Astrocyte (in vitro differentiated cells and primary cell): ENCODE measurements around the gene STRIP2. TPM values are rescaled to one million over a fixed set of nuclear protein-coding genes. Genes with fewer than 3 reads are reported as not detected.
"Not testable (repeated sequence)": the region's sequence is repeated elsewhere in the genome, so short reads cannot be mapped to it uniquely, and the experiment has no call there.

ENCODE experiments used
- DNase-seq: peaks from one replicate; pipeline ENCODE4 v3.0.0-alpha.2; 2010; ENCODE audit warnings: low read depth
- FAIRE-seq: peaks from 2 replicates; lab custom pipeline; 2011; peaks lifted over from hg19 to GRCh38; lab: Jason Lieb, UNC
- H2AFZ ChIP-seq: 2 replicates; pipeline ENCODE4 v1.6.0; 2012; ENCODE audit warnings: low read depth, low read length, inconsistent platforms
- H3K27ac ChIP-seq: 2 replicates; pipeline ENCODE4 v1.5.1; 2011; ENCODE audit warnings: low read depth, low read length, inconsistent platforms
- H3K27me3 ChIP-seq: 2 replicates; pipeline ENCODE4 v1.6.0; 2011; ENCODE audit warnings: low read length, inconsistent platforms; ENCODE audit not compliant: insufficient read depth
- H3K36me3 ChIP-seq: 2 replicates; pipeline ENCODE4 v1.5.1; 2011; ENCODE audit warnings: low read length, inconsistent platforms; ENCODE audit not compliant: insufficient read depth
- H3K4me1 ChIP-seq: 2 replicates; pipeline ENCODE4 v1.5.1; 2011; ENCODE audit warnings: low read length, inconsistent platforms; ENCODE audit not compliant: insufficient read depth
- H3K4me2 ChIP-seq: 2 replicates; pipeline ENCODE4 v1.6.0; 2012; ENCODE audit warnings: low read length, inconsistent platforms
- H3K4me3 ChIP-seq: 2 replicates; pipeline ENCODE4 v1.5.1; 2011; ENCODE audit warnings: low read depth, mild to moderate bottlenecking, low read length, inconsistent platforms; ENCODE audit not compliant: insufficient read depth
- H3K79me2 ChIP-seq: 2 replicates; pipeline ENCODE4 v1.6.0; 2012; ENCODE audit warnings: mild to moderate bottlenecking, low read length, inconsistent platforms; ENCODE audit not compliant: insufficient read depth
- H3K9ac ChIP-seq: 2 replicates; pipeline ENCODE4 v1.6.0; 2012; ENCODE audit warnings: mild to moderate bottlenecking, low read length, inconsistent platforms
- H3K9me3 ChIP-seq: 2 replicates; pipeline ENCODE4 v1.5.1; 2012; ENCODE audit warnings: low read depth, mild to moderate bottlenecking, low read length, inconsistent platforms; ENCODE audit not compliant: insufficient read depth
- H4K20me1 ChIP-seq: 2 replicates; pipeline ENCODE4 v1.6.0; 2012; ENCODE audit warnings: low read length, inconsistent platforms; ENCODE audit not compliant: insufficient read depth
- H3K27ac Mint-ChIP-seq: one replicate; pipeline ENCODE4 v1.8.0; 2021; ENCODE audit warnings: mild to moderate bottlenecking, mixed read lengths; ENCODE audit not compliant: unreplicated experiment
- H3K27me3 Mint-ChIP-seq: one replicate; pipeline ENCODE4 v1.8.0; 2021; ENCODE audit warnings: low read depth, mixed read lengths; ENCODE audit not compliant: unreplicated experiment
- H3K36me3 Mint-ChIP-seq: one replicate; pipeline ENCODE4 v1.8.0; 2021; ENCODE audit warnings: low read depth, mixed read lengths; ENCODE audit not compliant: unreplicated experiment
- H3K4me1 Mint-ChIP-seq: one replicate; pipeline ENCODE4 v1.8.0; 2021; ENCODE audit warnings: low read depth, mixed read lengths; ENCODE audit not compliant: unreplicated experiment
- H3K4me3 Mint-ChIP-seq: one replicate; pipeline ENCODE4 v1.8.0; 2021; ENCODE audit warnings: mild to moderate bottlenecking, moderate library complexity, mixed read lengths; ENCODE audit not compliant: unreplicated experiment
- H3K9me3 Mint-ChIP-seq: one replicate; pipeline ENCODE4 v1.8.0; 2021; ENCODE audit warnings: mild to moderate bottlenecking, mixed read lengths; ENCODE audit not compliant: unreplicated experiment
- CTCF ChIP-seq: IDR thresholded peaks from 2 replicates; pipeline ENCODE4 v1.5.1; 2011; ENCODE audit warnings: low read depth, mild to moderate bottlenecking, inconsistent platforms, low read length, moderate library complexity; ENCODE audit not compliant: insufficient read depth
- EZH2 ChIP-seq: IDR thresholded peaks from 2 replicates; pipeline ENCODE4 v1.6.1; 2012; ENCODE audit warnings: mild to moderate bottlenecking, low read length, inconsistent platforms; ENCODE audit not compliant: insufficient read depth
- total RNA-seq: library from RNA; stranded (reverse); gene quantifications from 2 replicates; pipeline ENCODE4 v1.2.1, GENCODE V29; 2021

The STRIP2 gene
- total RNA-seq, 1 donor from 2014 or later, result 1.3 TPM

- FAIRE-seq (no peak), DNase-seq (no peak)
- Histone ChIP-seq H4K20me1 (no peaks in the 10 kb centered on the region), H3K27ac (no peak overlapping the region), H3K36me3 (peaks cover 2% of the 10 kb centered on the region), H2AFZ (no peak overlapping the region), H3K79me2 (no peaks in the 10 kb centered on the region), H3K4me2 (no peak overlapping the region), H3K9ac (no peak overlapping the region), H3K4me3 (no peak overlapping the region), H3K9me3 (no peaks in the 10 kb centered on the region), H3K27me3 (no peaks in the 10 kb centered on the region), H3K4me1 (peaks cover 12% of the 10 kb centered on the region)
- H3K27ac Mint-ChIP-seq, result no peak overlapping the region
- no peak for TF ChIP-seq CTCF
- no peak for TF ChIP-seq EZH2
- H3K27me3 Mint-ChIP-seq, result peaks cover 8% of the 10 kb centered on the region
- H3K36me3 Mint-ChIP-seq, result no peaks in the 10 kb centered on the region
- peaks cover 12% of the 10 kb centered on the region for H3K4me1 Mint-ChIP-seq
- no peaks in the 10 kb centered on the region for H3K9me3 Mint-ChIP-seq
- H3K4me3 Mint-ChIP-seq, result peak overlapping the region; percentile 48
Measured at GRCh38 chr7:129439963-129440625, 5.9 kb downstream of the STRIP2 start.

- DNase-seq (no peak), FAIRE-seq (no peak)
- TF ChIP-seq CTCF (no peak), EZH2 (no peak)
- Histone ChIP-seq H3K9me3 (peaks cover 3% of the 10 kb centered on the region), H3K27ac (no peak overlapping the region), H3K4me3 (no peak overlapping the region), H4K20me1 (no peaks in the 10 kb centered on the region), H2AFZ (no peak overlapping the region), H3K27me3 (no peaks in the 10 kb centered on the region), H3K9ac (no peak overlapping the region), H3K79me2 (no peaks in the 10 kb centered on the region), H3K4me1 (peaks cover 3% of the 10 kb centered on the region), H3K36me3 (peaks cover 2% of the 10 kb centered on the region), H3K4me2 (no peak overlapping the region)
- no peak overlapping the region for H3K4me3 Mint-ChIP-seq
- H3K27me3 Mint-ChIP-seq, result no peaks in the 10 kb centered on the region
- H3K36me3 Mint-ChIP-seq, result no peaks in the 10 kb centered on the region
- peaks cover 13% of the 10 kb centered on the region for H3K4me1 Mint-ChIP-seq
- peaks cover 16% of the 10 kb centered on the region for H3K9me3 Mint-ChIP-seq
- no peak overlapping the region for H3K27ac Mint-ChIP-seq
Measured at GRCh38 chr7:129443612-129444011, 9.4 kb downstream of the STRIP2 start.

- H3K4me1 ChIP-seq, H2AFZ ChIP-seq, H3K36me3 Mint-ChIP-seq, H3K4me3 Mint-ChIP-seq, H3K4me3 ChIP-seq, H3K9me3 ChIP-seq, H3K79me2 ChIP-seq, H3K36me3 ChIP-seq, H3K4me1 Mint-ChIP-seq, FAIRE-seq, H4K20me1 ChIP-seq, H3K27me3 ChIP-seq, DNase-seq, H3K4me2 ChIP-seq, H3K27ac Mint-ChIP-seq, H3K27ac ChIP-seq, H3K27me3 Mint-ChIP-seq, H3K9ac ChIP-seq: not testable (repeated sequence)
- peaks cover 24% of the 10 kb centered on the region for H3K9me3 Mint-ChIP-seq
Measured at GRCh38 chr7:129444776-129445175, 10.5 kb downstream of the STRIP2 start.

- not testable (repeated sequence) for H3K9ac ChIP-seq, H3K27ac ChIP-seq, H3K79me2 ChIP-seq, DNase-seq, H3K27me3 ChIP-seq, H3K27me3 Mint-ChIP-seq, H4K20me1 ChIP-seq, H3K4me3 Mint-ChIP-seq, H3K4me1 Mint-ChIP-seq, FAIRE-seq, H3K27ac Mint-ChIP-seq, H3K9me3 ChIP-seq, H3K4me3 ChIP-seq, H3K4me2 ChIP-seq, H3K36me3 ChIP-seq, H3K4me1 ChIP-seq, H2AFZ ChIP-seq, H3K36me3 Mint-ChIP-seq
- peaks cover 24% of the 10 kb centered on the region for H3K9me3 Mint-ChIP-seq
Measured at GRCh38 chr7:129446925-129447324, 12.7 kb downstream of the STRIP2 start.

GRCh38 chr7:129447445-129447844 is 13.2 kb downstream of the STRIP2 start:
- not testable (repeated sequence) for FAIRE-seq, H3K4me3 ChIP-seq, H3K27me3 ChIP-seq, H3K9ac ChIP-seq, H3K9me3 ChIP-seq, H3K79me2 ChIP-seq, H2AFZ ChIP-seq, H3K27ac ChIP-seq, H3K36me3 ChIP-seq, DNase-seq, H3K27me3 Mint-ChIP-seq, H3K4me1 ChIP-seq, H3K4me2 ChIP-seq, H3K27ac Mint-ChIP-seq, H3K4me1 Mint-ChIP-seq, H3K36me3 Mint-ChIP-seq, H4K20me1 ChIP-seq, H3K4me3 Mint-ChIP-seq
- H3K9me3 Mint-ChIP-seq, result peaks cover 24% of the 10 kb centered on the region
